ENCODE measurements around the gene FDXR. TPM values are rescaled to one million over a fixed set of nuclear protein-coding genes. Genes with fewer than 3 reads are reported as not detected.

The FDXR gene
- total and polyA plus RNA-seq, 2 donors (not counting 3 experiments of a cell fraction or from before 2014, with no cell fraction given) = 19.7 to 33.4 TPM

DNA sequence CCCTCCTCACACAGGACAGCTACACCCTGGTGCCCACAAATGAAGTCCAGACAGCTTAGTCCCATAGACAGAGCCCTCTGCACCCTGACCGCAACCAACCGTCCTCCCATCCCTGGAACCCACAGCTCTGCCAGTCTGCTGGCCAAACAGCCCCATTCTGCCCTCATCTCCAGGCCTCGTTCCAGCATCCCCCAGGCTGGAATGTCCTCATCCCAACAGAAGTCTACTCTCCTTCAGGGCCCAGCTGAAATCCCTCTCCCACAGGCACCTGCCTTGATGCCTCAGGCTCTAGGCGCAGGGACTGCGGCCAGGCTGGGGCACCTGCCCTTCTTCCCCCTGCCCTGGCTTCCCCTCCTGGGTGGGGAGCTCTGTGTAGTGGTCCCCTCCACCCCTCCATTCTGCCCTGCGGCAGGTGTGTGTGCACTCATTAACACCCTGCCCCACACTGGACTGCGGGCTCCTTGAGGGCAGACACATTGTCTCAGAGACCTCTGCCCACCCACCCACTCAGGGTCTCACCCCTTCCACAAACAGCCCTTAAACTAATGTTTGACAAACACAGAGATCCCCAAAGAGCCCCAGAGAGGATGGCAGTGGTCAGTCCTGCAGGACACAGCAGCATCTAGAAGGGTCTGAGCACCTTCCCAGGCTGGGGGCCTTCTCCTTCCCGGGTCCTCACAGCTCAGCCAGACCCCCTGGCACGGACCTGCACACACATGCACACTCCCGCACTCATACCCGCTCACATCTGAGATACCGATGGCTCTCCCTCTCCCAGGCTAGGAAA lies 13.9 kb downstream of the FDXR start:
- Histone ChIP-seq H3K79me2 (ENCODE audit: control insufficient read depth, insufficient read depth, low read length) (no peaks in the 10 kb centered on the region), H3K4me2 (ENCODE audit: insufficient read depth, low read length) (no peak overlapping the region), H3K36me3 (ENCODE audit: control insufficient read depth in 2 of 2, extremely low read depth in 1 of 2, insufficient read depth in 2 of 2, low read length in 2 of 2) (no peaks in the 10 kb centered on the region), H3K27ac (ENCODE audit: insufficient read depth, low read depth, low read length) (no peak overlapping the region), H3K9me3 (replicated peaks; ENCODE audit: control insufficient read depth, insufficient read depth, low read length) (no peaks in the 10 kb centered on the region), H2AFZ (ENCODE audit: low read depth, low read length) (no peak overlapping the region), H4K20me1 (replicated peaks; ENCODE audit: control insufficient read depth, extremely low read depth, insufficient read depth, low read length) (no peaks in the 10 kb centered on the region), H3K4me1 (ENCODE audit: control insufficient read depth, extremely low read depth, insufficient read depth, low read length) (peaks cover 7% of the 10 kb centered on the region), H3K9me1 (replicated peaks; ENCODE audit: control insufficient read depth, extremely low read depth, insufficient read depth, low read length) (no peaks in the 10 kb centered on the region), H3K4me3 (replicated peaks in 1 of 3; ENCODE audit: insufficient read depth in 1 of 3, low read depth in 1 of 3, low read length in 3 of 3) (no peak overlapping the region), H3K9ac (replicated peaks; ENCODE audit: extremely low read depth, insufficient read depth, low read length) (no peak overlapping the region), H3K27me3 (ENCODE audit: control insufficient read depth in 2 of 2, insufficient read depth in 2 of 2, low read length in 2 of 2) (peaks cover 44 to 46% of the 10 kb centered on the region in 2 experiments)
- DNase-seq (ENCODE audit: low read depth, low spot score) (no peak), FAIRE-seq (no peak)
- POLR2A ChIA-PET = no interaction called here
- dilution Hi-C loops (cut with MboI; ENCODE audit: extremely low pct_ligation_motif_present, low sequenced_read_pairs) (no loop called here), intact Hi-C loops (cut with micrococcal nuclease) (no loop called here)
- CTCF ChIA-PET = interaction anchor here (0.7 to 14.2 kb wide), 9 partner anchors 14 to 201 kb away, joined by 3 to 325 read pairs (median 5); partner anchors contain the start of genes FDXR and NAT9
- TF ChIP-seq JUN (IDR thresholded peaks at IDR 0.05; ENCODE audit: borderline replicate concordance, insufficient read depth, insufficient read length, low read depth) (no peak), EZH2 (IDR thresholded peaks at IDR 0.05; ENCODE audit: borderline replicate concordance, low read depth, low read length, severe bottlenecking) (peak; percentile 61)
- TF ChIP-seq, protein P1, sequence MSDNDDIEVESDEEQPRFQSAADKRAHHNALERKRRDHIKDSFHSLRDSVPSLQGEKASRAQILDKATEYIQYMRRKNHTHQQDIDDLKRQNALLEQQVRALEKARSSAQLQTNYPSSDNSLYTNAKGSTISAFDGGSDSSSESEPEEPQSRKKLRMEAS (IDR thresholded peaks at IDR 0.05; ENCODE audit: insufficient read depth, insufficient read length) = no peak
- BruUV-seq (replicated peaks) = no TSS peak

DNA sequence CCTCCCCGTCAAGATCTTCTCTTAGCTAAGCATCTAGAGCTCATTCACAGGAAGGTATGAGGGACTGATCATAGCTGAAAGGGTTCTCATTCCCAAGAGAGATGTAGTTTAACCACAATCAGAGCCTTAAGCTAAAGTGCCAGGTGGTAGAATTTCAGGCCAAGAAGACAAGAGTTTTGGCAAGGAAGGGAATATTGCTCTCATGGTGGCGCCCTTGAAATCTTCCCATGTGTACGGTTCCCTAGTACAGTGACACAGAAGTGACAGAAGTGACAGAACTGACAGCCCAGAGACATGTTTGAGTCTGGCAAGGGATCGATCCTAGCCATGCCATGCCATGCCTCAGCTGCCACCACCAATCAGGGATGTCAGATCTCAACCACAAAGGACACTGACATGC lies 15.6 kb downstream of the FDXR start:
- FAIRE-seq = no peak
- DNase-seq (ENCODE audit: low read depth, low spot score) = no peak
- Histone ChIP-seq H3K27me3 (ENCODE audit: control insufficient read depth in 2 of 2, insufficient read depth in 2 of 2, low read length in 2 of 2) (peaks cover 56 to 62% of the 10 kb centered on the region in 2 experiments), H3K36me3 (ENCODE audit: control insufficient read depth in 2 of 2, extremely low read depth in 1 of 2, insufficient read depth in 2 of 2, low read length in 2 of 2) (no peaks in the 10 kb centered on the region), H3K9me1 (replicated peaks; ENCODE audit: control insufficient read depth, extremely low read depth, insufficient read depth, low read length) (no peaks in the 10 kb centered on the region), H3K79me2 (ENCODE audit: control insufficient read depth, insufficient read depth, low read length) (no peaks in the 10 kb centered on the region), H3K4me2 (ENCODE audit: insufficient read depth, low read length) (no peak overlapping the region), H3K9ac (replicated peaks; ENCODE audit: extremely low read depth, insufficient read depth, low read length) (no peak overlapping the region), H3K4me1 (ENCODE audit: control insufficient read depth, extremely low read depth, insufficient read depth, low read length) (peaks cover 7% of the 10 kb centered on the region), H3K4me3 (replicated peaks in 1 of 3; ENCODE audit: insufficient read depth in 1 of 3, low read depth in 1 of 3, low read length in 3 of 3) (no peak overlapping the region), H4K20me1 (replicated peaks; ENCODE audit: control insufficient read depth, extremely low read depth, insufficient read depth, low read length) (no peaks in the 10 kb centered on the region), H3K27ac (ENCODE audit: insufficient read depth, low read depth, low read length) (no peak overlapping the region), H3K9me3 (replicated peaks; ENCODE audit: control insufficient read depth, insufficient read depth, low read length) (no peaks in the 10 kb centered on the region), H2AFZ (ENCODE audit: low read depth, low read length) (no peak overlapping the region)
- no TSS peak for BruUV-seq (replicated peaks)
- ChIA-PET CTCF (interaction anchor here (1.5 to 14.2 kb wide), 3 partner anchors 14 to 200 kb away, joined by 4 to 325 read pairs (median 227); no protein-coding TSS in a partner anchor), POLR2A (interaction anchor here (2.0 kb wide), 1 partner anchor 16 kb away, joined by 7 read pairs; the partner anchor contains the start of gene FDXR)
- dilution Hi-C loops (cut with MboI; ENCODE audit: extremely low pct_ligation_motif_present, low sequenced_read_pairs) = no loop called here
- TF ChIP-seq POLR2AphosphoS5 (IDR thresholded peaks at IDR 0.05; ENCODE audit: insufficient read depth, low read depth, low read length) (no peak), POLR2A (IDR thresholded peaks at IDR 0.05; ENCODE audit: low read depth, low read length) (no peak), JUN (IDR thresholded peaks at IDR 0.05; ENCODE audit: borderline replicate concordance, insufficient read depth, insufficient read length, low read depth) (no peak), GATA2 (IDR thresholded peaks at IDR 0.05; ENCODE audit: insufficient read depth, insufficient read length, low read depth, low read length) (no peak), FOS (IDR thresholded peaks at IDR 0.05; ENCODE audit: borderline replicate concordance, insufficient read depth, low read length) (no peak)
- TF ChIP-seq, protein P2, sequence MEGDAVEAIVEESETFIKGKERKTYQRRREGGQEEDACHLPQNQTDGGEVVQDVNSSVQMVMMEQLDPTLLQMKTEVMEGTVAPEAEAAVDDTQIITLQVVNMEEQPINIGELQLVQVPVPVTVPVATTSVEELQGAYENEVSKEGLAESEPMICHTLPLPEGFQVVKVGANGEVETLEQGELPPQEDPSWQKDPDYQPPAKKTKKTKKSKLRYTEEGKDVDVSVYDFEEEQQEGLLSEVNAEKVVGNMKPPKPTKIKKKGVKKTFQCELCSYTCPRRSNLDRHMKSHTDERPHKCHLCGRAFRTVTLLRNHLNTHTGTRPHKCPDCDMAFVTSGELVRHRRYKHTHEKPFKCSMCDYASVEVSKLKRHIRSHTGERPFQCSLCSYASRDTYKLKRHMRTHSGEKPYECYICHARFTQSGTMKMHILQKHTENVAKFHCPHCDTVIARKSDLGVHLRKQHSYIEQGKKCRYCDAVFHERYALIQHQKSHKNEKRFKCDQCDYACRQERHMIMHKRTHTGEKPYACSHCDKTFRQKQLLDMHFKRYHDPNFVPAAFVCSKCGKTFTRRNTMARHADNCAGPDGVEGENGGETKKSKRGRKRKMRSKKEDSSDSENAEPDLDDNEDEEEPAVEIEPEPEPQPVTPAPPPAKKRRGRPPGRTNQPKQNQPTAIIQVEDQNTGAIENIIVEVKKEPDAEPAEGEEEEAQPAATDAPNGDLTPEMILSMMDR (IDR thresholded peaks at IDR 0.05; ENCODE audit: extremely low read depth in 1 of 2, insufficient read depth in 1 of 2, low read depth in 1 of 2, low read length in 2 of 2) = no peak
- TF ChIP-seq, protein P1 (IDR thresholded peaks at IDR 0.05; ENCODE audit: insufficient read depth, insufficient read length) = no peak
- intact Hi-C loops (cut with micrococcal nuclease) = no loop called here

All from endothelial cell of umbilical vein (primary cell).